Left colon (tissue), 2 donors: ENCODE results near the gene EDAR. TPM values are rescaled to one million over a fixed set of nuclear protein-coding genes. Genes with fewer than 3 reads are reported as not detected.

Experiments
- ATAC-seq: fragments of 200-7000 bp; cut with Tn5 transposase; one replicate; pipeline ENCODE4 v1.9.1; 2020; ENCODE audit warnings: mild to moderate bottlenecking, moderate library complexity
- DNase-seq, 2 donors: peaks; one replicate each; pipeline ENCODE4 v3.0.0-alpha.2; 2020
- intact Hi-C, 2 donors: fragments of 100-400 bp; cut with DNase I in 1 of 2; cut with micrococcal nuclease in 1 of 2; formaldehyde crosslinking; loops; one replicate each; pipeline versions ENCODE4 v1.11.2 to v1.14.0; 2022; cut with DNase I, micrococcal nuclease
- total RNA-seq, 2 donors: library from RNA; stranded (reverse); fragmentation: NEBNext Ultra II Directional; extraction: Animal tissue kit (Norgen Biotek cat#: 25700); gene quantifications; one replicate each; pipeline ENCODE4 v1.2.1, GENCODE V29; 2021
- donor health status: DM: no; HTN: no; CAD: no.
- donor health status: DM: yes; HTN: yes; CAD: no.

Gene EDAR
- total RNA-seq, 2 donors from 2014 or later, result 0.43 to 0.61 TPM

DNA sequence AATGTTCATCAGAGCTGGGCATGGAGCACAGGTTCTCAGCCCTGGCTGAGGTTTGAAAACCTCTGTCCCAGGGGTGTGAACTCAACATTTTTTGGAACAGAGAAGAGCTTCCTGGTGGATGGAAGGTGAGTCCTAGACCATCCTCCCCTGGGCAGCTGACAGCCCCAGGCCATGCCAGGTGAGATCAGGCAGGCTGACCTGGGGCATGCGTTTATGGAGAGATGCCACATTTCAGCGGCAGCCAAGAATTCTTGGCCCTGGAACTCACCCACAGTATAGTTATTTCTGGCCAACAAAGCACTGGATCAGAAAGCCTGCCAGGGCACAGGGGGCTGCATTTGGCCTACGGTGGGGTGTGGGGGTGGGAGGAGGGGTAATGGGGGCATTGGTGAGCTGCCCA, 83.8 kb downstream of the EDAR start:
- intact Hi-C loops, result no loop called here
- ATAC-seq (peak; percentile 34), DNase-seq (no peak)

DNA sequence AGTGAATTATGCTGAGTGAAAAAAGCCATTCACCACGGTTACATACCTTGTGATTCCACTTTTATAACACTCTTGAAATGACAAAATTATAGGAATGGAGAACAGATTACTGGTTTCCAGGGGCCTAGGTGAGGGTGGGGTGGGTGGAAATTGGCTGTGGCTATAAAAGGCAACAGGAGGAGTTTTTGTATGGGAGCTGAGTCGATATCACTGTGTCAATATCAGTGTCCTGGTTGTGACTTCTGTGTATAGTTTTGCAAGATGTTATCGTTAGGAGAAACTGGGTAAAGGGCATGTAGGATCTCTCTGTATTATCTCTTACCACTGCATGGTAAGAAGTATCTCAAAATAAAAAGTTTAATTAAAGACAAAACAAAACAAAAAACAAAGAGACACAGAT, 84.3 kb downstream of the EDAR start:
- DNase-seq (no peak), ATAC-seq (peak; percentile 89)
- intact Hi-C loops, result no loop called here

DNA sequence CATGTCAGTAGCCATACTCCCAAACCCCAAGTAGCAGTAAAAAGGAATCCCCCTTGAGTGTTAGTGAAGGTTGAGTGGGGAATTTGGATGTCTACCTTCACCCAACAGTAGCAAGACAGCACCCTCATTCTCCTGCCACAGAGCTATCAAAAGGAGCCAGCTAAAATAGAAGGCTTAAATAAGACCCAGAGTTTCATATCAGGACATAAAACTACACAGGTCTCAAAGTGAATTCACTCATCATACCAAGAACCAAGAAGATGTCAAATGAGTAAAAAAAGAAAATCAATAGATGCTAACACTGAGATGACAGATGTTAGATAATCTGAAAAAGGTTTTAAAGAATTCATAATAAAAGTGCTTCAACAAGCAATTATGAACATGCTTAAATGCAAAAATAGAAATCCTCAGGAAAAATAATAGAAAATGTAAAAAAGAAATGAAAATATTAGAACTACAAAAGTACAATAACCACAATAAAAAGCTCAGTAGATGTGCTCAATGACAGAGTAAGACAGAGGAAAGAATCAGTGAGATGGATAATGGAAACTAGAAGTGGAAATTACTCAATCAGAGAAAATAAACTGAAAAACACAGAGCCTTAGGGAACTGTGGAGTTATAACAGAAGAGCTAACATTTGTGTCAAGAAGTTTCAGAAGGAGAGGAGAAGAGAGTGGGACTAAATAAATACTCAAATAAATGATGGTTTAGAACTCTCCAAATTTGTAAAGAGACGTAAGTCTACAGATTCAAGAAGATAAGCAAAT, 90.5 kb downstream of the EDAR start:
- no peak for ATAC-seq
- intact Hi-C loops, result no loop called here
- no peak for DNase-seq

DNA sequence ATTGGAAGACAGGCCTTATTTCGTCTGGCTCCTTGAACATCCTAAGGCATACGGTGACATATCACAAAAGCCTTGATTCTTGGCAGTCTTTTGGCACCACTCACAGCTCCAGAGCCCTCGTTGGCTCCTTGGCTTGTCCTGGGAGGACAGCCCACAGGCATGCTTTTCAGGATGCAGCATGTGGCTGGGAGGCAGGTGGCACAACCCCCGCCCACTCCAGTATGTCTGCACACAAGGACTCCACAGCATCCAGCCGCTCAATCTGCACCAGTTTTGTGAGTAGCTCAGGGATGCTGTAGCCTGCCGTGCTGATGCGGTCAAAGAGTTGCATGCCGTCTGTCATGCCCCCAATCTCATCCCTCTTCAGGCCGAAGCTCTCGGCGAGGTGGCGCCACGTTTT, 92.3 kb downstream of the EDAR start:
- intact Hi-C loops, result no loop called here
- ATAC-seq, result no peak
- DNase-seq, result no peak

DNA sequence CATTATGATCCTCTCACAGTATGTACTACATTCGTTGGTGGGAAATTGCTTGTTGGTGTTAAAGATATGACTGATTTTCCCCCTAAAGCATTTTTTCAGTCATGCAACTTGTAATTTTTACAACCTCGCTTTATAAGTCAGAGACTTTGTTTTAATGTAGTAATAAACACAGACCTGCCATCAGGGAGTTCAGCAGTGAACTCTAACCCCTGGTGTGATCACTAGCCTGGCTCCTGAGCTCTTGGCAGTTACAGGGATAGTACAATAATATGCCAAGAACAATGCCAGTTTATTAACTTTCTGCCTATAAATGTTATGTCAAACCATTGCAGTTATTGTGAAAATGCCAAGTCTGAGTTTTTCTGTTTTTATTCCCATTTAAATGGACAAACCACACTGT, 93.8 kb downstream of the EDAR start:
- intact Hi-C loops, result no loop called here
- peak in 1 of 2 donors; percentile 51 for DNase-seq
- ATAC-seq, result peak; percentile 98

DNA sequence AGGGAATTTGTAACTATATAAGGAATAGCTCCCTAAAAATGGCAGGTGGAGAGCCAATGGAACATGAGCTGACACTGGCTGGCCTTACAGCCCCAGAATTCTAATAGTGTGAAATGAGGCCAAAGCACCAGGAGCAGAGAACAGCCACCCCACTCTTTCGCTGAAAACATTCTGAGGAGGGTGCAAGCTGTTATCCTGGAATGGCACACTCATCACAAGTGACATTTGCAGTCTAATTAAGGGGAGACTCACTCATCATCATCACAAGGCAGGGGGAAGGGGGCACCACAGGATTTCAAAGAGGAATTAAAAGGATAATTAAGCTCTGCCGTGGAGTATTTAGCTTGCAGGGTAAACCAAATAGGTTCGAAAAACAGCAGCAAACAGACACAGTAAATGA, 94.3 kb downstream of the EDAR start:
- ATAC-seq (no peak), DNase-seq (no peak)
- intact Hi-C loops, result no loop called here

DNA sequence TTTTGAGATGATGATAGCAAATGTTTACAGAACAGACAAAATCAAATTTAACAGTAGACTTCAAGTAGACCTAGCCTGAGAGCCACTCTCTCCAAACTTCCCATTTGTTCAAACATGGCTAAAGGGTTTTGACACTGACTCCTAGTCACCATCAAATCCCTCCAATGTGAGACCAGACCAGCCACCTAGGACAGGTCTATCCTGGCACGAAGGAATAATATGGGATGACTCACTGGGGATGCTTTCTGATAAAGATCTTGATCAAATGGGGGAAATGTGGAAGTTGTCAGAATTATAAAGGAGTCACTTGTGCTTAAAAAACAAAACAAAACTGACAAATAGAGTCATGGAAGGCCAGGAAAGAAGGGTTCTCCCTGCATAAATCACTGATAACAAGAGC, 95.7 kb downstream of the EDAR start:
- no peak for DNase-seq
- intact Hi-C loops, result no loop called here
- ATAC-seq, result no peak

DNA sequence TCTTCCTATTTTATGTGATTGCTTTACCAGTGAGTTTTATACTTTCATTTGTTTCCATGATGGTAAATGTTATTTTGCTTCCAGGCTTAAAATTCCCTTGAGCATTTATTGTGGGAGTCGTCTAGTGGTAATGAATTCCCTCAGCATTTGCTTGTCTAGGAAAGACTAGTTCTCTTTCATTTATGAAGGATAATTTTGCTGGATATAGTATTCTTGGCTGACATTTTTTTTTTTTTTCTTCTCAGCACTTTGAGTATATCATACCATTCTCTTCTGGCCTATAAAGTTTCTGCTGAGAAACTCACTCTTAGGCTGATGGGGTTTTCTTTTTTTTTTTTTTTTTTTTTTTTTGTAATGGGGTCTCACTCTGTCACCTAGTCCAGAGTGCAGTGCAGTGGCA, 99.1 kb downstream of the EDAR start:
- no peak for DNase-seq
- intact Hi-C loops, result no loop called here
- no peak for ATAC-seq

DNA sequence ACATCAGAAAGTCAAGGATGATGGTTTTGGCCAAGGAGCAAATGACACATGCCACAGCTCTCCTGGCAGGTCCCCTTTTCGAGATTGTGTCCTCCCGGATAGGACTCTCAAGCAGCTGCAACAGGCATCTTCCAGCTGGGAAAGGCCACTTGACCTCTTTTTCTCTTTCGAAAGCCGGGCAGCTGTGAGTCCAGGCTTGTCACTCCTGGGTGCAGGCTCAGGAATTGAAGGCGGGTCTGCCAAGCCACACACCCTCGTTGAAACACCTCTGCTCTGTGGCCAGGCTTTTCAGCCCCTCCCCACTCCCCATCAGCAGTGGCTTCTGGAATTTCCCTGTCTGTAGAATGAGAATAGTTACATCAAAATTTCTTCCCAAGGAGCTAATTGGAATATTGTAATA, 104.4 kb downstream of the EDAR start:
- ATAC-seq, result peak; percentile 36
- intact Hi-C loops, result no loop called here
- DNase-seq, result no peak

DNA sequence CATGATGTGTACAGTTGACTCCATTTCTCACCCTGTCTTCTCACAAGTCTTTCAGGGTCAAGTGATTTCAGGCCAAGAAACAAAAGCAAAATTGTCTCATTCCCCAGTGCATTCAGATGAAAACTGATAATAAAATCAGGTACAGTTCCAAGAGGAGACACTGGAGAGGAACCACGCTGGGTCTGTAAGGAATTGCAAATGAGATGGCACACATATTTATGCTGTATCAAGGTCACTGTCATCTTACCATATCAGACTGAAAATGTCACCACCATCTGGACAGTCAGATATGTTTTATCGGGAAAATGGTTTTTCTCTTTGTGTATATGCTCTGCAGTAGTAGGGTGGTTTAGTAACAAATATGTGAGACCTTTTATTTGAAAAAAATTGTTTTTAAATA, 110.7 kb downstream of the EDAR start:
- DNase-seq (no peak), ATAC-seq (no peak)
- intact Hi-C loops, result no loop called here

DNA sequence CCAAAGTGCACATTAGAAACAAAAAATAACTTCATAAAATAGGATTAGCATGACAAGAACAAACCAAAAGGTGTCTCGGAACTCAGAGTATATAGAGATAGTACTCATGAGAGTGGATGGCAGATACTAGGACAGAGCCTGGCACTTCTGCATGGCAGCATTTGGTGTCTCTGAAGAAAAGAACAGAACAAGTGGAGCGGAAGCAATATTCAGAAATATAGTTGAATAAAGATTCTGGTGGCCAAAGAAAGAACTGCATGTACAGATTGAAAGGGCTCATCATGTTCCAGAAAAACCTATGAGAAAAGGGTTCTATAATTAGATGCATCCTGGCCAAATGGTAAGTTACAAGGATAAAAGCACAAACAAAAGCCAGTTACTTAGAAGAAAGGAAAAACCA, 111.5 kb downstream of the EDAR start:
- ATAC-seq, result no peak
- intact Hi-C loops, result no loop called here
- no peak for DNase-seq

DNA sequence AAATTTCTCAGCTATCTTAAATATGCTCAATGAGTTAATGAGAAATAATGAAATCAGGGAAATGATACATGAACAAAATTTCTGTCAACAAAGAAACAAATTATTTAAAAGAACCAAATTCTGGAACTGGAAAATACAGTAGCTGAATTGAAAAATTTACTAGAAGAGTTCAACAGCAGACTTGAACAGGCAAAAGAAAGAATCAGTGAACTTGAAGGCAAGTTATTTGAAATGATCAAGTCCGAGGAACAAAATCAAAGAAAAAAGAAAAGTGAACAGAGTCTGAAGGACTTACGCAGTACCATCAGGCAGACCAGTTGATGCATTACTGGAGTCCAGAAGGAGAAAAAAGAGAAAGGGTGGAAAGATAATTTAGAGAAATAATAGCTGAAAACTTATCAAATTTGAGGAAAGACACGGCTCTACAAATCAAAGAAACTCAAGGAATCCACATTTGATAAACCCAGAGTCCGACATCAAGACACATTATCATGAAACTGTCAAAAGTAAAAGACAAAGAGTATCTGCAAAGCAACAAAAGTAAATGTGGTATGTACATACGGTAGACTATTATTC, 118.9 kb downstream of the EDAR start:
- DNase-seq, result no peak
- intact Hi-C loops, result no loop called here

DNA sequence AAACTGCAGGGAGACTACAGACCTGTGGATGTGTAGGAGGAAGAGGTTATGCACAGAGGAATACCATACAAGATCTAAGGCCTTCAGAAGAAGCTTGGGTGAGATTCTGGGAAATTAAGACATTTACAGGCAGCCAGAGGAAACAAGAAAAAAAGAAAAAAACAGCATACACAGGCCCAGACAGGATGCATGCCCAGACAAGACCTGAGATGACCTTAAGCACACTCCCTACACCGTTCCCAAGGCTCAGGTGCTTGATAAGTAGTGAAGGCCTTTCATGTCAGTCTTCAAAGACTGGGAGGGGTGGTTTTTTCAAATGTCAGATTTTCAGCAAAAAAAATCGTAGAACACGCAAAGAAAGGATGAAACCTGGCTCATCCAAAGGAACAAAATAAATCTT, 119.5 kb downstream of the EDAR start:
- intact Hi-C loops, result no loop called here
- ATAC-seq (no peak), DNase-seq (no peak)

More for the DNA sequence above, 118.9 kb downstream of the EDAR start:
- no peak for ATAC-seq

DNA sequence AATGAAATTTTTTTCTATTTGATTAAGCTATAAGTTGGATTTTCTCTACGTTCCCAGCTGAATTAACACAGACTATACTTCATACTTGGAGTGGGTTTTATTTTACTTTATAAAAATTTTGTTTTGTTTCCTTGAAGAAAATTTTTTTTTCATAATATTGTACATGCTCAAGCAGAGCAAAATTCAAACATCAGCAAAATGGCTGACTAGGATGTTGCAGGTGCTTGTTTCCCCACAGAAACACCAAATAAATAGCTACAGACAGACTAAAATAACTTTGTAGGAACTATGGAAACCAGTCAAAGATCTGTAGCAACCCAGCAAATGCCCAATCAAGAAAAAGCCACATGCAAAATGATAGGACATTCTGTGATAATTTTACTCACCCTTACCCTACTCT, 120.1 kb downstream of the EDAR start:
- DNase-seq (no peak), ATAC-seq (no peak)
- intact Hi-C loops, result no loop called here

DNA sequence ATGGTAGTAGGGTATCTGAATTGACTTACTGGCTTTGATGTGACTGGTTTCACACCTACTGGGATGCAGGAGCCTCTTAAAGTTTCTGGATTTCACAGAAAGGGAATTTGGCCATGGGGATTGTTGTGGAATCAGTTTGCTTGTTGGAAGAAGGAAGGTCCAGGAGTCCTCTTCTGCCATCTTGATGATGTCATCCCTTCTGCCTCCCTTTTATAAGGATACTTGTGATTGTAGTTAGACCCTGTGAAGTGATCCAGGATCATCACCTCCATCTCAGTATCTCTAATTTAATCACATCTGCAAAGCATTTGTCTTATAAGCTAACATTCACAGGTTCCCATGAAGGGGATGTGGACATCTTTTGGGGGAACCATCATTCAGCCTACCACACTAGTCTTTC, 123.0 kb downstream of the EDAR start:
- ATAC-seq (no peak), DNase-seq (no peak)
- intact Hi-C loops, result no loop called here

DNA sequence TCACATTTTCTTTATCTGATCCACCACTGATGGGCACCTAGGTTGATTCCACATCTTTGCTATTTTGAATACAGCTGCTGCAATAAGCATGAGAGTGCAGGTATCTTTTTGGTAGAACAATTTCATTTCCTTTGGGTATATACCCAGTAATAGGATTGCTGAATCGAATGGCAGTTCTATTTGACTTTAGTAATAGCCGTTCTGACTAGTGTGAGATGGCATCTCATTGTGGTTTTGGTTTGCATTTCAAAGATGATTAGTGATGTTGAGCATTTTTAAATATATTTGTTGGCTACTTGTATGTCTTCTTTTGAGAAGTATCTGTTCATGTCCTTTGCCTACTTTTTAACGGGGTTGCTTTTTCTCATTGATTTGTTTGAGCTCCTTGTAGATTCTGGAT, 130.1 kb downstream of the EDAR start:
- DNase-seq, result no peak
- no peak for ATAC-seq
- intact Hi-C loops, result no loop called here

DNA sequence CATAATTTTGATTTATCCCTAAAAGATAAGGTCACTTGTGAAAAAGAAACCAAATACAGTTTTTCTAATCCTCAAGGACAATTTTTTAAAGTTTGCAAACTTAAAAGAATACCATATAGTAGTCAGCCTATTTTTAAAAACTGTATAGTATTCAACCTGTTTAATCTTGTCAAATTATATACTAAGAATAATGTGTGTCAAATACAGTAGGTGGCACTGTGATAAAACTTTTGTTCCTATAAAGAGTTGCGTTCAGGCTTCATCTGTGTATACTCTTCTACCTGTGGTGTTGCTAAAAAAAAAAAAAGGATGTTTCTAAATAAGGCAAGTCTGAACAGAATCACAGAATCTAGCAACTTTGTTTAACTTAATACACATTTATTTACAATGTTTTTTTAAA, 133.8 kb downstream of the EDAR start:
- DNase-seq (no peak), ATAC-seq (peak; percentile 85)
- intact Hi-C loops, result no loop called here

DNA sequence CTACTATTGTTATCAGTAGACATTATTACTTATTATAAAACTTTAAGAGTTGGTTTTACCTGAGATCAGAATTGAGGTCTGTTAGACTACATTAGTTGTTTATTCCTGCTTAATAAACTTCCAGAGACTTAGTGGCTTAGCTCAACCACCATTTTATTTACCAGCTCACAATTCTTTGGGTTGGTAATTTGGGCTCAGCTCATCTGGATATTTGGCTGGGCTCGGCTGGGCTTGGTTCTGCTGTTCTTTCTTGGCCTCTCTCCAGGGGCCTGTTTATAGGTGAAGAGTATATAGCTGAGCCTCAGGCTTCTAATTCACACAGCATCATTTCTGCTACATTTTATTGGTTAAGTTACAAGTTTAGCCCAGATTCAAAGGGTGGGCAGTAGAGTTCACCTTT, 134.5 kb downstream of the EDAR start:
- intact Hi-C loops, result no loop called here
- ATAC-seq (no peak), DNase-seq (no peak)

DNA sequence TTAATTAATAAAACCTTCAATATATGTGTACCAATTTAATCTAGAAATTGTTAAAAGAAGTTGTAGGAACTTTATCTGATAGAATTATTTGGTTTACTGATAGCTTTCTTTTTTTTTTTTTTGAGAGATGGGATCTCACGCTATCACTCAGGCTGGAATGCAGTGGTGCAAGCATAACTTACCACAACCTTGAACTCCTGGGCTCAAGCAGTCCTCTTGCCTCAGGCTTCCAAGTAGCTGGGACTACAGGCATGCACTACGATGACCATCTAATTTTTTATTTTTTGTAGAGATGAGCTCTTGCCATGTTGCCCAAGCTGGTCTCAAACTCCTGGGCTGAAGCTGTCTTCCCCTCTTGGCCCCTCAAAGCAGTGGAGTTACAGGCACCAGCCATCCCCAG, 135.6 kb downstream of the EDAR start:
- intact Hi-C loops, result no loop called here
- ATAC-seq, result no peak
- DNase-seq, result no peak

DNA sequence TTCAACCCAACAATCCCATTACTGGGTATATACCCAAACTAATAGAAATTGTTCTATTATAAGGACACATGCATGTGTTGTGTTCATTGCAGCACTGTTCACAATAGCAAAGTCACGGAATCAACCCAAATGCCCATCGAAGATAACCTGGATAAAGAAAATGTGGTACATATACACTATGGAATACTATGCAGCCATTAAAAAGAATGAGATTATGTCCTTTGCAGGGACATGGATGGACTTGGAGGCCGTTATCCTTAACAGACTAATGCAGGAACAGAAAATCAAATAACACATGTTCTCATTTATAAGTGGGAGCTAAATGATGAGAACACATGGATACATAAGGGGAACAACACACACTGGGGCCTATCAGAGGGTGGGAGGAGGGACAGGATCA, 136.6 kb downstream of the EDAR start:
- intact Hi-C loops, result no loop called here
- ATAC-seq (no peak), DNase-seq (no peak)

DNA sequence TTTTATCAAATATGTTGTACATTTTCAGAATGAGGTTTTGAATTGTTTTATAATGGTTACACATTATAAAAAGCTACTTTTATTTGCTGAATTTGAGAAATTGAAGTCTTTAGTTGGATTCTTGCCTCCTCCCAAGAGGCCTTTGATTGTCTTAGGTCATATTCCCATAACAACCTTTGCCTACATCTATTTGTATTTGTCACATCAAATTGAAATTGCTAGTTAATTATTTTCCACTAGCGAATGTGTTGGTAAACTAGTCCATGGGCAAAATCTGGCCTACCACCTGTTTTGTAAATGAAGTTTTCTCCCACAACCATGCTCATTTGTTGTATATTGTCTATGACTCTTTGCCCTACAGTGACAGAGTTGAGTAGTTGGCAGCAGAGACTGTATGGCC, 142.0 kb downstream of the EDAR start:
- DNase-seq (no peak), ATAC-seq (no peak)
- intact Hi-C loops, result no loop called here
